H1 (cell line): ENCODE measurements around the gene INSIG1. TPM values are rescaled to one million over a fixed set of nuclear protein-coding genes. Genes with fewer than 3 reads are reported as not detected.
A peak's percentile ranks its signal among the peaks of the same experiment; 100 is the strongest.

Experiments used
- CTCF ChIA-PET: fragments of 300-600 bp; sonication (Branson Sonifier 250); formaldehyde crosslinking; loops from one replicate; lab custom pipeline; 2021; ENCODE audit not compliant: partially characterized antibody; lab: Charles Lee
- POLR2A ChIA-PET: fragments of 300-600 bp; sonication (Branson Sonifier 250); formaldehyde crosslinking; loops from one replicate; lab custom pipeline; 2021; ENCODE audit warnings: inconsistent platforms; ENCODE audit not compliant: partially characterized antibody; lab: Charles Lee
- DNase-seq, 2 experiments: peaks; one replicate each; pipeline versions ENCODE4 v3.0.0 to v3.0.0-alpha.2; 2010 to 2022; ENCODE audit warnings: low spot score in 2 of 2, low read depth in 1 of 2, mixed read lengths in 1 of 2
- FAIRE-seq: peaks from 2 replicates; lab custom pipeline; 2011; peaks lifted over from hg19 to GRCh38; lab: Jason Lieb, UNC
- H2AFZ ChIP-seq: 2 replicates; pipeline ENCODE4 v1.8.1; 2012; ENCODE audit warnings: low read length, inconsistent platforms
- H2AK5ac ChIP-seq: 2 replicates; pipeline ENCODE4 v1.6.1; 2013; ENCODE audit warnings: low read depth, low read length
- H2BK120ac ChIP-seq: replicated peaks from 2 replicates; pipeline ENCODE3; 2013; ENCODE audit warnings: low read depth, low read length, inconsistent platforms
- H2BK12ac ChIP-seq: 2 replicates; pipeline ENCODE4 v1.6.1; 2013; ENCODE audit warnings: low read depth, low read length
- H2BK15ac ChIP-seq: 2 replicates; pipeline ENCODE4 v1.6.1; 2013; ENCODE audit warnings: low read length
- H2BK20ac ChIP-seq: 2 replicates; pipeline ENCODE4 v1.6.1; 2013; ENCODE audit warnings: low read length
- H2BK5ac ChIP-seq: 2 replicates; pipeline ENCODE4 v1.6.1; 2013; ENCODE audit warnings: low read depth, low read length
- H3K14ac ChIP-seq: 2 replicates; pipeline ENCODE4 v1.6.1; 2013; ENCODE audit warnings: inconsistent platforms; ENCODE audit not compliant: insufficient read length
- H3K18ac ChIP-seq: 2 replicates; pipeline ENCODE4 v1.6.1; 2013; ENCODE audit warnings: low read length; ENCODE audit errors: extremely low read depth
- H3K23ac ChIP-seq: 2 replicates; pipeline ENCODE4 v1.6.1; 2013; ENCODE audit warnings: inconsistent platforms; ENCODE audit not compliant: insufficient read length
- H3K23me2 ChIP-seq: 2 replicates; pipeline ENCODE4 v1.6.1; 2013; ENCODE audit warnings: low read depth, low read length
- H3K27ac ChIP-seq: 2 replicates; pipeline ENCODE4 v1.6.1; 2011; ENCODE audit warnings: low read depth, low read length, inconsistent platforms
- H3K27me3 ChIP-seq, 4 experiments: replicated peaks in 1 of 4; 1 replicate in 1 of 4; 2 replicates in 3 of 4; pipeline versions ENCODE4 v1.6.1 to v1.8.1; 2011 to 2013; ENCODE audit warnings: low read length in 3 of 4, mild to moderate bottlenecking in 3 of 4, inconsistent platforms in 2 of 4, mixed read lengths in 2 of 4, moderate library complexity in 1 of 4; ENCODE audit not compliant: control insufficient read depth in 3 of 4, insufficient read depth in 3 of 4; ENCODE audit errors: extremely low read depth in 1 of 4
- H3K36me3 ChIP-seq, 4 experiments: 2 replicates each; pipeline versions ENCODE4 v1.6.1 to v1.8.1; 2011 to 2013; ENCODE audit warnings: mild to moderate bottlenecking in 4 of 4, low read length in 3 of 4, moderate library complexity in 2 of 4, control low read depth in 1 of 4, inconsistent platforms in 1 of 4; ENCODE audit not compliant: insufficient read depth in 4 of 4, control insufficient read depth in 2 of 4
- H3K4ac ChIP-seq: replicated peaks from 2 replicates; pipeline ENCODE3; 2013; ENCODE audit warnings: low read length, low read depth, mixed read lengths, inconsistent platforms; ENCODE audit not compliant: insufficient read length
- H3K4me1 ChIP-seq, 4 experiments: replicated peaks in 1 of 4; 1 replicate in 1 of 4; 2 replicates in 3 of 4; pipeline versions ENCODE4 v1.6.1 to v1.8.1; 2011 to 2013; ENCODE audit warnings: low read length in 3 of 4, inconsistent platforms in 2 of 4, mixed read lengths in 1 of 4; ENCODE audit not compliant: insufficient read depth in 4 of 4, control insufficient read depth in 3 of 4
- H3K4me2 ChIP-seq, 2 experiments: 2 replicates each; pipeline versions ENCODE4 v1.6.1 to v1.8.1; 2011 to 2013; ENCODE audit warnings: low read depth in 2 of 2, low read length in 2 of 2, control low read depth in 1 of 2, inconsistent platforms in 1 of 2, mild to moderate bottlenecking in 1 of 2; ENCODE audit not compliant: insufficient read depth in 1 of 2
- H3K4me3 ChIP-seq, 4 experiments: fragments of 200-600, 300-600 bp in 1 of 4; sonication (generic), shearing (Covaris generic), sonication (Bioruptor Twin) in 1 of 4; 2 replicates each; pipeline versions ENCODE4 v1.5.1 to v1.8.1; 2011 to 2016; ENCODE audit warnings: low read length in 4 of 4, low read depth in 3 of 4, control low read depth in 2 of 4, inconsistent platforms in 2 of 4, mild to moderate bottlenecking in 2 of 4, mixed read lengths in 1 of 4, moderate library complexity in 1 of 4; ENCODE audit not compliant: insufficient read depth in 2 of 4; ENCODE audit errors: extremely low read depth in 1 of 4
- H3K56ac ChIP-seq: replicated peaks from 2 replicates; pipeline ENCODE3; 2013; ENCODE audit warnings: low read depth, mild to moderate bottlenecking, mixed read lengths, low read length, inconsistent platforms; ENCODE audit not compliant: insufficient read length
- H3K79me1 ChIP-seq: 2 replicates; pipeline ENCODE4 v1.6.1; 2013; ENCODE audit warnings: low read depth, low read length, control low read depth
- H3K79me2 ChIP-seq, 2 experiments: 2 replicates each; pipeline versions ENCODE4 v1.6.1 to v1.8.1; 2012 to 2013; ENCODE audit warnings: low read length in 2 of 2, mild to moderate bottlenecking in 2 of 2, inconsistent platforms in 1 of 2; ENCODE audit not compliant: insufficient read depth in 2 of 2, control insufficient read depth in 1 of 2
- H3K9ac ChIP-seq, 4 experiments: replicated peaks in 1 of 4; 1 replicate in 1 of 4; 2 replicates in 3 of 4; pipeline versions ENCODE4 v1.6.1 to v1.8.1; 2011 to 2013; ENCODE audit warnings: low read depth in 3 of 4, low read length in 3 of 4, control low read depth in 2 of 4, mild to moderate bottlenecking in 2 of 4, moderate library complexity in 2 of 4, inconsistent platforms in 1 of 4; ENCODE audit errors: extremely low read depth in 1 of 4
- H3K9me3 ChIP-seq, 2 experiments: 2 replicates each; pipeline versions ENCODE4 v1.6.1 to v1.8.1; 2012 to 2013; ENCODE audit warnings: mild to moderate bottlenecking in 2 of 2, moderate library complexity in 2 of 2, control low read depth in 1 of 2, inconsistent platforms in 1 of 2, low read depth in 1 of 2, low read length in 1 of 2, mixed read lengths in 1 of 2; ENCODE audit not compliant: insufficient read depth in 2 of 2
- H4K20me1 ChIP-seq, 2 experiments: replicated peaks in 1 of 2; 2 replicates each; pipeline versions ENCODE3 to v1.8.1; 2011 to 2013; ENCODE audit warnings: inconsistent platforms in 2 of 2, low read length in 2 of 2, mild to moderate bottlenecking in 1 of 2; ENCODE audit not compliant: insufficient read depth in 2 of 2, control insufficient read depth in 1 of 2
- H4K5ac ChIP-seq: 2 replicates; pipeline ENCODE4 v1.6.1; 2013; ENCODE audit warnings: low read length, low read depth, mixed read lengths, inconsistent platforms; ENCODE audit not compliant: insufficient read length
- H4K8ac ChIP-seq: 2 replicates; pipeline ENCODE4 v1.8.0; 2013; ENCODE audit warnings: mild to moderate bottlenecking, moderate library complexity, low read length, inconsistent platforms; ENCODE audit not compliant: insufficient read depth; ENCODE audit errors: extremely low read depth
- H4K91ac ChIP-seq: replicated peaks from 2 replicates; pipeline ENCODE3; 2013; ENCODE audit warnings: low read length, mixed read lengths, inconsistent platforms; ENCODE audit not compliant: insufficient read length
- ASH2L ChIP-seq: fragments of 200-600, 300-600 bp; sonication (generic); IDR thresholded peaks from one replicate; pipeline ENCODE4 v1.7.1; 2017; ENCODE audit warnings: low read length
- ATF3 ChIP-seq: IDR thresholded peaks from 2 replicates; pipeline ENCODE4 v1.6.1; 2011; ENCODE audit warnings: low read depth, mild to moderate bottlenecking, low read length; ENCODE audit not compliant: insufficient read depth
- EZH2 ChIP-seq: fragments of 200-600 bp; sonication (generic); IDR thresholded peaks from 2 replicates; pipeline ENCODE4 v1.7.1; 2012; ENCODE audit warnings: low read depth, mild to moderate bottlenecking, moderate library complexity, low read length, inconsistent platforms; ENCODE audit not compliant: severe bottlenecking
- POLR2A ChIP-seq, 2 experiments: IDR thresholded peaks; 1 replicate in 1 of 2; 2 replicates in 1 of 2; pipeline ENCODE4 v1.6.1; 2011; ENCODE audit warnings: low read depth in 2 of 2, low read length in 2 of 2, mild to moderate bottlenecking in 2 of 2; ENCODE audit errors: control extremely low read depth in 1 of 2
- POU5F1 ChIP-seq: IDR thresholded peaks from 2 replicates; pipeline ENCODE4 v1.6.1; 2011; ENCODE audit warnings: low read depth, mild to moderate bottlenecking, low read length, moderate library complexity
- RBBP5 ChIP-seq: IDR thresholded peaks from 2 replicates; pipeline ENCODE4 v1.7.1; 2012; ENCODE audit warnings: low read depth, mild to moderate bottlenecking, inconsistent platforms, low read length, moderate library complexity, borderline replicate concordance
- RFX5 ChIP-seq: IDR thresholded peaks from 2 replicates; pipeline ENCODE4 v1.6.1; 2011; ENCODE audit warnings: low read depth, low read length, improper control_type of control experiment, borderline replicate concordance
- SIN3A ChIP-seq, 2 experiments: IDR thresholded peaks in 1 of 2; conservative IDR thresholded peaks in 1 of 2; 2 replicates each; pipeline ENCODE4 v1.6.1; 2011 to 2012; ENCODE audit warnings: low read length in 2 of 2, improper control_type of control experiment in 1 of 2, low read depth in 1 of 2, mild to moderate bottlenecking in 1 of 2
- SIX5 ChIP-seq: IDR thresholded peaks from 2 replicates; pipeline ENCODE4 v1.6.1; 2011; ENCODE audit warnings: mild to moderate bottlenecking, low read depth, low read length
- TAF7 ChIP-seq: optimal IDR thresholded peaks from 2 replicates; pipeline ENCODE3; 2011; ENCODE audit warnings: low read depth, mild to moderate bottlenecking, inconsistent platforms, low read length, moderate library complexity, borderline replicate concordance
- TBP ChIP-seq: IDR thresholded peaks from 2 replicates; pipeline ENCODE4 v1.6.1; 2011; ENCODE audit warnings: low read depth, low read length, improper control_type of control experiment
- YY1 ChIP-seq: IDR thresholded peaks from 2 replicates; pipeline ENCODE4 v1.6.1; 2011; ENCODE audit warnings: low read depth, mild to moderate bottlenecking, low read length
- WGBS, 2 experiments: shearing (Covaris generic) in 1 of 2; methylation state at CpG; one replicate each; pipeline versions ENCODE4 v1.1.6 to v1.1.7; 2013 to 2015; ENCODE audit warnings: low lambda C conversion rate in 2 of 2, mixed read lengths in 2 of 2, inconsistent platforms in 1 of 2, low coverage in 1 of 2, missing lambda C conversion rate in 1 of 2; ENCODE audit not compliant: insufficient replicate concordance in 2 of 2, insufficient coverage in 1 of 2, insufficient read length in 1 of 2; ENCODE audit errors: extremely low coverage in 1 of 2, missing lambda C conversion rate in 1 of 2; 5-methylcytosine and 5-hydroxymethylcytosine counted together
- polyA plus RNA-seq, 7 experiments: library from polyadenylated mRNA; depleted of rRNA in 3 of 7; stranded (reverse) in 5 of 7; unstranded in 2 of 7; fragments of >200 nt in 5 of 7; fragments of 200-250 nt in 2 of 7; gene quantifications; 1 replicate in 5 of 7; 2 replicates in 1 of 7; 4 replicates in 1 of 7; pipeline versions ENCODE4 v1.2.1 to v1.2.3, GENCODE V29; 2011 to 2013; ENCODE audit warnings: missing spikeins in 2 of 7, mixed read lengths in 2 of 7
- total RNA-seq: library from RNA; stranded (reverse); fragmentation: NEBNext Ultra II Directional; extraction: Animal tissue kit (Norgen Biotek cat#: 25700); gene quantifications from 2 replicates; pipeline ENCODE4 v1.2.1, GENCODE V29; 2021

INSIG1 gene
- total and polyA plus RNA-seq, 2 of the 8 experiments (the other 6 are each of a cell fraction or from before 2014, with no cell fraction given), result 40.0 to 58.4 TPM

GRCh38 chr7:155266440-155266839 lies 31.2 kb upstream of the INSIG1 start:
- H4K5ac ChIP-seq, result no peak overlapping the region
- H3K23me2 ChIP-seq, result peaks cover 7% of the 10 kb centered on the region; the same call in 1 of the 2 replicates
- POLR2A ChIA-PET, result no interaction called here
- H3K9me3 ChIP-seq, result no peaks in the 10 kb centered on the region; a peak in 1 of 4 replicates
- H3K4me3 ChIP-seq, result no peak overlapping the region
- H2BK5ac ChIP-seq, result no peak overlapping the region
- H2BK12ac ChIP-seq, result peak overlapping the region; percentile 92; the same call in 1 of the 2 replicates
- H3K4ac ChIP-seq, result no peak overlapping the region
- no peaks in the 10 kb centered on the region for H3K79me1 ChIP-seq
- H3K4me2 ChIP-seq, result no peak overlapping the region
- no peak overlapping the region for H3K9ac ChIP-seq
- peak overlapping the region; percentile 48 for H4K91ac ChIP-seq
- DNase-seq (no peak), FAIRE-seq (no peak)
- CTCF ChIA-PET, result interaction anchor here (0.7 to 1.2 kb wide), 2 partner anchors 33 to 270 kb away, joined by 3 to 4 read pairs; no protein-coding TSS in a partner anchor
- H3K14ac ChIP-seq, result no peak overlapping the region
- no peaks in the 10 kb centered on the region for H3K27me3 ChIP-seq
- H2BK120ac ChIP-seq, result no peak overlapping the region
- 97% methylated on average over 9 of the region's 9 CpGs; no CpG with 5 or more reads in 1 of the 2 experiments for WGBS, 2 experiments
- H3K56ac ChIP-seq, result no peak overlapping the region
- no peak overlapping the region; the same call in 1 of the 2 replicates for H3K18ac ChIP-seq
- H3K4me1 ChIP-seq, result peaks cover 0 to 1% (median 0%) of the 10 kb centered on the region in 4 experiments; a peak in 2 of 7 replicates
- no peak overlapping the region for H3K23ac ChIP-seq
- 0 out of 2 replicates have a peak overlapping the region, but pooled peaks have one; percentile 61 for H2BK20ac ChIP-seq
- H3K27ac ChIP-seq, result no peak overlapping the region
- peaks cover 0 to 4% of the 10 kb centered on the region in 2 experiments for H4K20me1 ChIP-seq
- H2AFZ ChIP-seq, result no peak overlapping the region
- 0 out of 2 replicates have a peak overlapping the region, but pooled peaks have one; percentile 16 for H2BK15ac ChIP-seq
- H3K36me3 ChIP-seq, result no peaks in the 10 kb centered on the region
- H2AK5ac ChIP-seq, result no peak overlapping the region
- no peak overlapping the region for H4K8ac ChIP-seq
- no peaks in the 10 kb centered on the region for H3K79me2 ChIP-seq
- TF ChIP-seq POU5F1 (no peak), RBBP5 (no peak), TAF7 (no peak), SIN3A (conservative IDR thresholded peaks at IDR 0.05 in 1 of 2, IDR thresholded peaks at IDR 0.05 in 1 of 2; ENCODE audit: low read depth in 1 of 2, low read length in 2 of 2) (no peak), SIX5 (no peak), RFX5 (no peak), ASH2L (no peak), POLR2A (IDR thresholded peaks at IDR 0.05; ENCODE audit: control extremely low read depth in 1 of 2, low read depth in 2 of 2, low read length in 2 of 2) (no peak), YY1 (no peak), ATF3 (no peak), TBP (no peak), EZH2 (no peak)
